Transverse colon (tissue), 4 donors: ENCODE measurements around the gene AGXT. TPM values are rescaled to one million over a fixed set of nuclear protein-coding genes. Genes with fewer than 3 reads are reported as not detected.

Experiments used
- DNase-seq: peaks from one replicate; pipeline ENCODE4 v3.0.0-alpha.2; 2019
- H3K27ac ChIP-seq, 4 donors: fragments of 200-600 bp; sonication (generic); 2 replicates each; pipeline ENCODE4 v1.5.1; 2016 to 2018; ENCODE audit warnings: inconsistent platforms in 4 of 4
- H3K27me3 ChIP-seq: fragments of 200-600 bp; sonication (generic); 2 replicates; pipeline ENCODE4 v1.5.1; 2017; ENCODE audit warnings: inconsistent platforms
- H3K36me3 ChIP-seq, 4 donors: fragments of 200-600 bp; sonication (generic); 2 replicates each; pipeline ENCODE4 v1.5.1; 2017 to 2019; ENCODE audit warnings: inconsistent platforms in 4 of 4
- H3K4me1 ChIP-seq, 4 donors: fragments of 200-600 bp; sonication (generic); 2 replicates each; pipeline ENCODE4 v1.5.1; 2017 to 2020; ENCODE audit warnings: inconsistent platforms in 4 of 4
- H3K4me3 ChIP-seq, 4 donors: fragments of 200-600 bp; sonication (generic); 1 replicate in 1 of 4; 2 replicates in 3 of 4; pipeline versions ENCODE4 v1.5.1 to v1.6.1; 2017 to 2019; ENCODE audit warnings: inconsistent platforms in 4 of 4
- H3K9me3 ChIP-seq, 2 donors: fragments of 200-600 bp; sonication (generic); 2 replicates each; pipeline ENCODE4 v1.5.1; 2017 to 2019; ENCODE audit warnings: inconsistent platforms in 2 of 2
- CTCF ChIP-seq, 5 experiments: fragments of 200-600 bp in 3 of 5; fragments of 450-650 bp in 2 of 5; sonication (generic) in 3 of 5; IDR thresholded peaks; 1 replicate in 2 of 5; 2 replicates in 3 of 5; pipeline ENCODE4 v1.5.1; 2016 to 2017; ENCODE audit warnings: antibody characterized with exemption in 5 of 5, inconsistent platforms in 3 of 5, mild to moderate bottlenecking in 2 of 5, moderate library complexity in 1 of 5
- EP300 ChIP-seq: sonication (generic); formaldehyde crosslinking; IDR thresholded peaks from one replicate; pipeline ENCODE4 v1.6.1; 2017; ENCODE audit warnings: antibody characterized with exemption, low read depth
- POLR2AphosphoS5 ChIP-seq, 3 donors: sonication (generic); formaldehyde crosslinking; IDR thresholded peaks; one replicate each; pipeline ENCODE4 v1.6.1; 2016; ENCODE audit warnings: antibody characterized with exemption in 3 of 3
- WGBS, 2 donors: methylation state at CpG; one replicate each; pipeline ENCODE4 v1.1.5; 2018; ENCODE audit warnings: low coverage in 1 of 2; 5-methylcytosine and 5-hydroxymethylcytosine counted together
- in situ Hi-C, 4 donors: fragments of 200-750 bp; cut with MboI; loops; one replicate each; pipeline versions ENCODE4 v1.15.0 to v1.15.1; 2017; ENCODE audit warnings: low sequenced_read_pairs in 3 of 4, low pct_ligation_motif_present in 1 of 4, low pct_unique_long_range_greater_than_20kb in 1 of 4
- intact Hi-C: fragments of 100-400 bp; cut with DNase I; formaldehyde crosslinking; loops from one replicate; pipeline ENCODE4 v1.15.1; 2023; ENCODE audit warnings: low total_unique reads
- total RNA-seq, 4 donors: library from RNA; depleted of rRNA; stranded (reverse); fragments of >200 nt; gene quantifications; one replicate each; pipeline ENCODE4 v1.1.0, GENCODE V29; 2016

Gene AGXT
- total RNA-seq, 4 donors from 2014 or later: 0.32 to 2.2 (median 0.82) TPM; not detected in 1

- no peaks in the 10 kb centered on the region for H3K36me3 ChIP-seq
- no peak for DNase-seq
- no peaks in the 10 kb centered on the region for H3K27me3 ChIP-seq
- intact Hi-C loops: no loop called here
- in situ Hi-C loops: no loop called here
- no peak for TF ChIP-seq POLR2AphosphoS5 (IDR thresholded peaks at IDR 0.05)
- no peak overlapping the region for H3K4me3 ChIP-seq
- H3K4me1 ChIP-seq: peaks cover 0 to 4% (median 0%) of the 10 kb centered on the region in 4 donors
- 81% methylated on average over 24 of the region's 24 CpGs; no CpG with 5 or more reads in 1 of the 2 donors for WGBS, 2 donors
- H3K27ac ChIP-seq: no peak overlapping the region
- no peaks in the 10 kb centered on the region for H3K9me3 ChIP-seq
Measured at GRCh38 chr2:240928476-240929363, 60.1 kb downstream of the AGXT start.

GRCh38 chr2:240929364-240930095 is 60.9 kb downstream of the AGXT start:
- Histone ChIP-seq H3K27me3 (no peaks in the 10 kb centered on the region), H3K27ac (no peak overlapping the region), H3K36me3 (no peaks in the 10 kb centered on the region), H3K9me3 (no peaks in the 10 kb centered on the region), H3K4me3 (no peak overlapping the region), H3K4me1 (peaks cover 0 to 4% (median 0%) of the 10 kb centered on the region in 4 donors)
- peak; percentile 4 for DNase-seq
- WGBS, 2 donors: 80% methylated on average over 10 of the region's 10 CpGs; no CpG with 5 or more reads in 1 of the 2 donors
- TF ChIP-seq CTCF (IDR thresholded peaks at IDR 0.05) (no peak), EP300 (no peak)
- in situ Hi-C loops: no loop called here
- intact Hi-C loops: no loop called here

Other genes starting within 250 kb of the AGXT start
- 100 to 1,000 TPM in 3 of 4 donors, 10 to 100 TPM in 1; 91.1 to 244 (median 136) TPM for gene GPR35, start 243.3 kb upstream of the AGXT start, total RNA-seq
- 1 to 10 TPM in 1 of 4 donors, under 1 TPM in 1, not detected in 2; 0.55 to 1.5 TPM for gene AQP12B, start 185.9 kb upstream of the AGXT start, total RNA-seq
- not detected for gene AQP12A, start 177.0 kb upstream of the AGXT start, total RNA-seq
- 1 to 10 TPM in 3 of 4 donors, under 1 TPM in 1; 0.40 to 3.4 (median 2.9) TPM for gene KIF1A, start 48.6 kb upstream of the AGXT start, total RNA-seq
- 10 to 100 TPM in 1 of 4 donors, 1 to 10 TPM in 2, not detected in 1; 4.9 to 11.6 (median 9.8) TPM for gene MAB21L4, start 27.3 kb downstream of the AGXT start, total RNA-seq
- not detected for gene CROCC2, start 37.5 kb downstream of the AGXT start, total RNA-seq
- 10 to 100 TPM in 3 of 4 donors, 1 to 10 TPM in 1; 8.2 to 65.5 (median 30.0) TPM for gene SNED1, start 129.8 kb downstream of the AGXT start, total RNA-seq
- gene MTERF4, start 233.5 kb downstream of the AGXT start, total RNA-seq: 100 to 1,000 TPM in 1 of 4 donors, 10 to 100 TPM in 3; 25.4 to 161 (median 34.3) TPM